ENCODE results near the gene KIF19.

The KIF19 gene

GRCh38 chr17:74305865-74306654 is 20.0 kb upstream of the KIF19 start:
- no peak for DNase-seq (ENCODE audit: low read depth)

DNA sequence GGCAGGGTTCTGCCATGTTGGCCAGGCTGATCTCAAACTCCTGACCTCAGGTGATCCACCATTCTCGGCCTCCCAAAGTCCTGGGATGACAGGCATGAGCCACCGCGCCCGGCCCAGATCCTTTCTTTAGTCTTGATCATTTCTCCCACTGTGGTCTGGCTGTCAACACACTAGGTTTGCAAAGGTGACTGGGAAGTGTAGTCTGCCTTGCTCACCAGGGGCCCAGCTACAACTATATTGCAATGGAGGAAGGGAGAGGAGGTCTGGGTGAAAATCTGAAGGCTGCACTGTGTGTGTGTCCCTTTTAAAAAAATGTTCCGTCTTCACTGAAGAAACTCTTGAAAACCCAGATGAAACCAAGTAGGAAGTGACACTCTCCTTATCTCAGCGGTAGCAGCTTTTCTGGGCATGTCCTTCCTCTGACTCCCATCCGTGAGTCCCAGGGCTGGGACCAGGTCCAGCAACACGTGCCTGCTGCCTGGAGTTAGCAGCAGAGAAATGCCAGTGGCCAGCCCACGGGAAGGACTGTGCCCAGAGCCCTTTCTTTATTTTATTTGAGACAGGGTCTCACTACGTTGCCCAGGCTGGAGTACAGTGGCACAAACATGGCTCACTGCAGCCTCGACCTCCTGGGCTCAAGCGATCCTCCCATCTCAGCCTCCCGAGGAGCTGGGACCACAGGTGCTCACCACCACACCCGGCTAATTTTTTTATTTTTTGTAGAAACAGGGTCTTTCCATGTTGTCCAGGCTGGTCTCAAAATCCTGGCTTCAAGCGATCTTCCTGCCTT is 17.8 kb upstream of the KIF19 start:
- DNase-seq (ENCODE audit: low read depth), result no peak

GRCh38 chr17:74309902-74310301 is 16.1 kb upstream of the KIF19 start:
- DNase-seq (ENCODE audit: low read depth), result no peak

DNA sequence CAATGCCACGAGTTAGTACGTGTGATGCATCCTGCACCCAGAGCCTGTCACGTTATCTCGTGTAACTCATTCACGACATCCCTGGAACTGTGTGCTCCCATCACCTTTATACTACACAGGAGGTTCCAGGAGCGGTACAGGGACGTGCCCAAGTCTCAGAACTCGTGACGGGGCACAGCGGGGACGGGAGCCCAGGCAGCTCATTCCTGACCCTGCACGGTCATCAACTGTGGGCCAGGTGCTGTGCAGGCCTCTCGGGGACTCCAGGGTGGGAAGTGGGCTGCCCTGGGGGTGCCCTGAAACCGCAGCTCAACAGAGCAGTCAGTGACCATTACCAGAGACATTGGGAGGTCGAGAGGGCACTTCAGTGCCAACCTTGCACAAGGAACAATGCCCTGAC is 11.1 kb upstream of the KIF19 start:
- DNase-seq (ENCODE audit: low read depth), result no peak

- DNase-seq (ENCODE audit: low read depth), result no peak
Measured at GRCh38 chr17:74316220-74316619, 9.8 kb upstream of the KIF19 start.

GRCh38 chr17:74317071-74317470 is 9.0 kb upstream of the KIF19 start:
- no peak for DNase-seq (ENCODE audit: low read depth)

GRCh38 chr17:74318391-74318790 is 7.6 kb upstream of the KIF19 start:
- no peak for DNase-seq (ENCODE audit: low read depth)

DNA sequence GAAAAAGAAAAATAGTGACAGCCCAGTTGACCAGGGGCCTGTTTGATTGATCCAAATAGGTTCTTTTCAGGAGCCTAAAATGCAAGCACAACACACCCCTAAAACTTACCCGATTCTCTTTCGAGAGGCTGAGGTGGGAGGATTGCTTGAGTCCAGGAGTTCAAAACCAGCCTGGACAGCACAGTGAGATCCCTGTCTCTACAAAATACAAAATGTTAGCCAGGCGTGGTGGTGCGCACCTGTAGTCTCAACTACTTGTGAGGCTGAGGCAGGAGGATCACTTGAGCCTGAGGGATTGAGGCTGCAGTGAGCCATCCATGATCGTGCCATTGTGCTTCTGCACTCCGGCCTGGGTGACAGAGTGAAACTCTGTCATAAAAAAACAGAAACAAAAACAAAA is 1.5 kb upstream of the KIF19 start:
- DNase-seq (ENCODE audit: low read depth), result no peak

- DNase-seq (ENCODE audit: low read depth), result no peak
Measured at GRCh38 chr17:74325376-74325742, 667 bp upstream of the KIF19 start.

GRCh38 chr17:74326506-74326905 is 480 bp downstream of the KIF19 start:
- no peak for DNase-seq (ENCODE audit: low read depth)

GRCh38 chr17:74328487-74328886 is 2.5 kb downstream of the KIF19 start:
- no peak for DNase-seq (ENCODE audit: low read depth)

DNA sequence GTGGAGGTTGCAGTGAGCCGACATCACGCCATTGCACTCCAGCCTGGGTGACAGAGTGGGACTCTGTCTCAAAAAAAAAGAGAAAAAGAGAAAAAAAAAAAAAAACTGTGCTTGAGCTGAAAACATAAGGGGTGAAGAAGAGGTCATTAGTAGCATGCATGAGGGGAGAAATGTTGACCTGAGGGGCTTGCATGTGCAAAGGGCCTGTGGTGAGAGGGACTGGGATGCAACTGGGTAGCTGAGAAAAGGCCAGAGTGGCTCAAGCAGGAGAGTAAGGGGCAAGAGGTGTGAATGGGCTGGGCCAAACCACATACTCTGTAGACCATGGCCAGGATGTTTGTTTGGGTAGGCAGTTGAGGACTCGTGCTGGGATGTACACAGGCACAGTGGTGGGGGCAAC is 3.4 kb downstream of the KIF19 start:
- DNase-seq (ENCODE audit: low read depth), result no peak

GRCh38 chr17:74330446-74330845 is 4.4 kb downstream of the KIF19 start:
- DNase-seq (ENCODE audit: low read depth), result no peak

DNA sequence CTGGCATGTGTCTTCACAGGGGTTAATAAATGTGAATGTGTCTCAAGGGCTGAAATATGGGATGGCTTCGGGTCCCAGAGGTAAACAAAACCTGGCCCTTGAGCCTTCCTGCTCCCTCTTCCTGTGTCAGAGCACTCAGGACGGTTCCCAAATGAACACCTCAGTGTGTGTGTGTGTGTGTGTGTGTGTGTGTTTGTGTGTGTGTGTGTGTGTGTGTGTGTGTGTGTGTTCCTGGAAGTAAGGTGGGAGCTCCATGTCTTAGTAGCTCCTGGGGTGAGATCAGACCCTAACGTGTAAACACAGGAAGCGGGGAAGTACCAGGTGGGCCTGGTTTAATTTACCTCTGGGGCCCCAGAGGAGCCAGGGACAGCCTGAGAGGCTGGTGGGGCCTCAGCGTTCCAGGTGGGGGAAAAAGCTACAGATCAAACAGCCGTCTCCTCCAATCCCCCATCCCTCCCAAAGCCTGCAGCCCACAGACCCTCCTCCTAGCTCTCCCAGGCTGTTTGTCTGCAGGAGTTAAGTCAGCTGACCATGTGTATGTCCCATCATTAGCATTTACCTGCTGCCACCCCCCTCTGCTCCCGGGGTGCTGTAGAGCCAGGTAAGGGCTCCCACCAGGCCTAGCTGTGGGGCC is 6.1 kb downstream of the KIF19 start:
- DNase-seq (ENCODE audit: low read depth), result no peak

GRCh38 chr17:74332763-74333283 is 6.8 kb downstream of the KIF19 start:
- DNase-seq (ENCODE audit: low read depth), result no peak

GRCh38 chr17:74334393-74335039 is 8.5 kb downstream of the KIF19 start:
- peak; percentile 1 for DNase-seq (ENCODE audit: low read depth)

DNA sequence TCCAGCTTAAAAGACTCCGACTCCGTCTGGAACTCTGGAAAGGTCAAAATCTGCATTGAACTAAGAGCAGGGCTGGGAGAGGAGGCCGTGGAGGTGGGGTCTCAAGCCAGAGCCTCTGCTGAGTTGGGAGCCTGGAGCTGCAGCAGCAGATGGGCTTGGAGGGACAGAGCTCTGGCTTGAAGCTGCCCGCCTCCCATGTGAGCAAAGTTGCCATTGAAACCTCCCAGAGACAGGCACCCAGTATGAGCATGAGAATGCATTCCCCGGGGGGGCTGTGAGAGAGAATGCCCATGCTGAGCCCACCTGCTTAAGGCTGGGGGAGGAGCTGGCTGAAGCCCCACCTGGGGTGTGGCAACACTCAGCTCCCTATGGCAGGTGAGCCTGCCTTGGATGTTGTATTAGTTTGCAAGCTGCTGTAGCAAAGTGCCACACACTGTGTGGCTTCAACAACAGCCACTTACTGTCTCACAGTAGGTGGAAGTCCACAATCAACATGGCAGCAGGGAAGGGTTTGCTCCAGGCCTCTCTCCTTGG is 9.6 kb downstream of the KIF19 start:
- DNase-seq (ENCODE audit: low read depth), result no peak

GRCh38 chr17:74336307-74336706 is 10.3 kb downstream of the KIF19 start:
- no peak for DNase-seq (ENCODE audit: low read depth)

- DNase-seq (ENCODE audit: low read depth), result no peak
Measured at GRCh38 chr17:74337834-74338500, 11.9 kb downstream of the KIF19 start.

DNA sequence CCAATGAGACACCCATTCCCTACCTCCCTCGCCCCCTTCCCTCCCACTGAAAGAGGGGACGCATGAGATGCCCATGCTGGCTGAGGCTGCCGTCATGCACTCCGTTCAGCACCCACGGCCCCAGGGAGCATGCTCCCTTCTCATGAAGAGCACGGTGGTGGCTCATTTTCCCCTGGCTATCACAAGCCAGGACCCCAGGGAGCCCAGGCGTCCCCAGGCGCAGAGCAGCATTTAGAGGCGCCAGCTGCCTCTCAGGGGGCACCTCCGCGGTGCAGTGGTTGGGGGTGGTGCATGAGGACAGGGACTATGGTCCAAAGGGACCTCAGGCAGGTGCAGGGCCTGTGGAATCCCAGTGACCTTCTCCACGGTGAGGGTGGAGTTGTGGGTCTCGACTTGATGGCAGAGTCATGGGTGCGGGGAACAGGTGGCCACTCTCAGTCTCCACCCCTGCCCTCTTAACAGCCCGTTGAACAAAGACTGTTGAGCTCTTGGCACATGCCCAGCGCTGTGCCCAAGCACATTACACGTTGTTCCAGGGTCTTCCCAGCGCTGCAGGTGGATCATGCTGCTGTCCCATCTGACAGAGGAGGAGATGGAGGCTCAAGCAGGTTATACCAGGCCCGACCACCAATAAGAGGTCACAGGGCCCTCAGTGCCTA is 13.6 kb downstream of the KIF19 start:
- no peak for DNase-seq (ENCODE audit: low read depth)

DNA sequence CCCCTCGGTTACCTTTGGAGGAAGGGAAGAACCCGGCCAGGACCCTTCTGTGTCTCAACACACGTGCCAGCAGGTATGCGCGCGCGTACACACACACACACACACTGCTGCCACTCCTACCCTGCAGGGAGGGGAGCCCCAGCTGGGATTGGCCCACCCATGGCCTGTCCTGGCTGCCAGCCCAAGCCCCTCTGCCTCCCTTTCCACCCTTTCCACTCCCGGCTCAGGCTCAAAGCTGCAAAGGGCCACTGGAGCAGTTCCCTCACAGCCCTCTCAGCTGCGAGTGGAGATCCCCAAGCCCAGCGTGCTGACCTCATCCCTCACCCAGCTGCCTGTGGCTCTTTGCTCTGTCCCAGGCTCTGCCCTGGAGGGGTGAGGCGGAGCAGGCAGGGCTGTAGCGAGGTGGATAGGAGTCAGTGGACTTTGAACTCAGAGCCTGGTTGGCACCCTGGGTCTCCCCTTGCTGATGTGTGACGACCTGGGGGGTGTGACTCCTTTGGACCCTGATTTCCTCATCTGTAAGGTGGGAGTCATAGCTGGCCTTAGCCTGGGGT is 14.5 kb downstream of the KIF19 start:
- DNase-seq (ENCODE audit: low read depth), result no peak
